NT2/D1 (cell line): Measurements from ENCODE around the gene KCNJ10.

Experiments used
- DNase-seq: peaks from one replicate; pipeline ENCODE4 v3.0.0-alpha.2; 2011; ENCODE audit warnings: low read depth, low spot score
- H3K27me3 ChIP-seq: 2 replicates; pipeline ENCODE4 v1.6.0; 2011; ENCODE audit warnings: mild to moderate bottlenecking; ENCODE audit not compliant: insufficient read length, insufficient read depth
- H3K36me3 ChIP-seq: 2 replicates; pipeline ENCODE4 v1.6.1; 2011; ENCODE audit warnings: mild to moderate bottlenecking, low read length, mixed read lengths; ENCODE audit not compliant: insufficient read depth, insufficient read length
- H3K4me1 ChIP-seq: 2 replicates; pipeline ENCODE4 v1.5.1; 2011; ENCODE audit not compliant: insufficient read depth, insufficient read length
- H3K4me3 ChIP-seq: 2 replicates; pipeline ENCODE4 v1.5.1; 2011; ENCODE audit warnings: low read depth; ENCODE audit not compliant: insufficient read length
- H3K9ac ChIP-seq: 2 replicates; pipeline ENCODE4 v1.6.0; 2011; ENCODE audit warnings: low read depth; ENCODE audit not compliant: insufficient read length
- H3K9me3 ChIP-seq: 2 replicates; pipeline ENCODE4 v1.5.1; 2011; ENCODE audit warnings: mild to moderate bottlenecking, low read length; ENCODE audit not compliant: insufficient read depth
- SUZ12 ChIP-seq: IDR thresholded peaks from 2 replicates; pipeline ENCODE4 v1.6.1; 2011; ENCODE audit not compliant: insufficient read length, insufficient read depth; ENCODE audit errors: extremely low read depth
- YY1 ChIP-seq: IDR thresholded peaks from 2 replicates; pipeline ENCODE4 v1.6.1; 2011; ENCODE audit not compliant: insufficient read length, insufficient read depth
- ZNF274 ChIP-seq: IDR thresholded peaks from 2 replicates; pipeline ENCODE4 v1.6.1; 2011; ENCODE audit warnings: mild to moderate bottlenecking, low read depth, low read length

Gene KCNJ10

DNA sequence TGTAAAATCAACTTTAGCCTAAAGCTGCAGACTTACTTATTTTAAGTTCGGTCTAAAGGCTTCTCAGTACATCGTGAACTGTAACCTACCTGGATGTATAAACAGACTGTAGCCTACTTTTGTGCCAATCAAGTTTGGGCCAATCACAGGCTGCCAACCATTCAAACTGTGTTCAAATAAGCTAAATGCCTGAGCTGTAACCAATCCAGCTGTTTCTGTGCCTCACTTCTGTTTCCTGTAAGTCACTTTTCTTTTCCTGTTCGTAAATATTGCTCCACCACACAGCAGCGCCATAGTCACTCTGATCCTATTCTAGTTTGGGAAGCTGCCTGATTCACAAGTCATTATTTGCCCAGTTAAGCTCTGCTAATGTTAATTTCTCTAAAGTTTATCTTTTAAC, 78.4 kb downstream of the KCNJ10 start:
- no peak for DNase-seq
- TF ChIP-seq SUZ12: no peak
- TF ChIP-seq YY1: no peak
- no peak for TF ChIP-seq ZNF274
- Histone ChIP-seq H3K4me1 (no peaks in the 10 kb centered on the region), H3K9me3 (no peaks in the 10 kb centered on the region), H3K36me3 (no peaks in the 10 kb centered on the region), H3K9ac (no peak overlapping the region), H3K27me3 (no peaks in the 10 kb centered on the region), H3K4me3 (no peak overlapping the region)

DNA sequence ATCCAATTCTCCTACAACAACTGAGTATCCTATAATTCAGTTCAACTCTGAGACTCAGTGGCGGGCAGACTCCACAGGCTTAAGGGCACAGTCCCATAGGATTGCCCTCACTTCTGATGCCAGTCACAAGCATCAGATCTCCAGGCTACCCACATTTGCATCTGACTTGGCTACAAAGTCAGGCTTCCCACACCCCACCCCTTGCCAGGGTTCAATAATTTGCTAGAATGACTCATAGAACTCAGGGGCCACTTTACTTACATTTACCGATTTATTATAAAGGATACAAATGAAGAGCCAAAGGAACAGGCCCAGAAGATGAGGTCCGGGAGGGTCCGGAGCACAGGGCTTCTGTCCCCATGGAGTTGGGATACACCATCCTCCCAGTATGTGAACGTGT, 80.0 kb downstream of the KCNJ10 start:
- no peak for DNase-seq
- Histone ChIP-seq H3K4me1 (no peaks in the 10 kb centered on the region), H3K27me3 (no peaks in the 10 kb centered on the region), H3K36me3 (no peaks in the 10 kb centered on the region), H3K4me3 (no peak overlapping the region), H3K9me3 (no peaks in the 10 kb centered on the region), H3K9ac (no peak overlapping the region)
- TF ChIP-seq YY1 (no peak), SUZ12 (no peak), ZNF274 (no peak)

DNA sequence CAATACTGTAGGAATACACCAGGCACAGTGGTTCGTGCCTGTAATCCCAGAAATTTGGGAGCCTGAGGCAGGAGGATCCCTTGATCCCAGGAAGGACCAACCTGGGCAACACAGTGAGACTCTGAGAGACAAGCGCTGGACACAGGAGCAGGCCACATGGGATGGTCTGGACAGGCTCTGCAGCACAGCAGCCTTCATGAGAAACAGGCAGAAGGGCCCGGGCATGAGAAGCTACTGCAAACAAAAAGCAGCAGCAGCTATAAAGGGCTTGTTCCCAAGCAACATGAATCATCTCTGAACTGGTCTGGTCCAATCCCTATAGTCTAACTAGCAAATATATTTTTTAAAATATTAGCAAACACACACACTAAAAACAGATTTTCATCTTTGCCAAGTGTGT, 80.4 kb downstream of the KCNJ10 start:
- H3K4me3 ChIP-seq: no peak overlapping the region
- no peaks in the 10 kb centered on the region for H3K27me3 ChIP-seq
- H3K36me3 ChIP-seq: no peaks in the 10 kb centered on the region
- DNase-seq: no peak
- no peaks in the 10 kb centered on the region for H3K4me1 ChIP-seq
- H3K9ac ChIP-seq: no peak overlapping the region
- TF ChIP-seq YY1 (no peak), SUZ12 (no peak), ZNF274 (no peak)
- H3K9me3 ChIP-seq: no peaks in the 10 kb centered on the region

DNA sequence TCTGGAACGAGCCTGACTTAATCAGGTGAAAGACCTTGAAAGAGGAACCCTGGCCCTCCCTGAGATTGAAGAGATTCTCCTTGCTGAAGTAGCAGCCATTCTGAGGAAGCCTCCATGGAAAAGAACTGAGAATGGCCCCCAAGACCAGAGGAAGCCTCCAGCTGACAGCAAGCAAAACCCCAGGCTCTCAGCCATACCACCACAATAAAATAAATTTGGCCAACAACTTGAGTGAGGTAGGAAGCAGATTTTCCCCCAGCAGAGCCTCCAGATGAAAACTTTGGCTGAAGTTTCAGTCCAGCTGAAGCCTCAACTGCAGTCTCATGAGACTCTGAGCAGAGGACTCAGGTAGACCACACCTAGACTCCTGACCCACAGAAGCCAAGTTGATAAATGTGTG, 82.0 kb downstream of the KCNJ10 start:
- no peaks in the 10 kb centered on the region for H3K27me3 ChIP-seq
- H3K36me3 ChIP-seq: no peaks in the 10 kb centered on the region
- H3K9ac ChIP-seq: no peak overlapping the region
- no peaks in the 10 kb centered on the region for H3K9me3 ChIP-seq
- TF ChIP-seq ZNF274 (no peak), SUZ12 (no peak), YY1 (no peak)
- DNase-seq: no peak
- H3K4me1 ChIP-seq: no peaks in the 10 kb centered on the region
- H3K4me3 ChIP-seq: no peak overlapping the region

- Histone ChIP-seq H3K9ac (no peak overlapping the region), H3K9me3 (no peaks in the 10 kb centered on the region), H3K4me1 (no peaks in the 10 kb centered on the region), H3K27me3 (no peaks in the 10 kb centered on the region), H3K36me3 (no peaks in the 10 kb centered on the region), H3K4me3 (no peak overlapping the region)
- TF ChIP-seq ZNF274 (no peak), SUZ12 (no peak), YY1 (no peak)
- DNase-seq: no peak
Measured at GRCh38 chr1:159987186-159987585, 82.8 kb downstream of the KCNJ10 start.

DNA sequence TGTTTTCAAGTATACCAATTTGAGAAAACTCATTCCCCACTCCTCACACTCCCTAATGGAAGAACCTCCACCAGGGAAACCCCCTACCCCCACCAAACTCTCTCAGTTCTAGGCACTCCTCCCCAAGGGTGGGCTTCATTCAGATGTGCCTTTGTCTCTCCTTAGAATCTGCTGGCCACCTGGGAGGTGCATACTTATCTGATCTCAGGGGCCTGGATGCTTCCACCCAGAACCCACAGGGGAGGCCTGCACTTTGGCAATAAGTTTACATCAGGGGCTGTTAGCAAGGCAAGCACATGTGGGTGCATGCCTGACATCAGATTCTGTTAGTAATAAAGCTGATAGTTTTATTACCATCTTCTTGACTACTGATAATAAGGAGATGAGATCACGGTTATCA, 83.4 kb downstream of the KCNJ10 start:
- Histone ChIP-seq H3K36me3 (no peaks in the 10 kb centered on the region), H3K9me3 (no peaks in the 10 kb centered on the region), H3K4me1 (no peaks in the 10 kb centered on the region), H3K4me3 (no peak overlapping the region), H3K27me3 (no peaks in the 10 kb centered on the region), H3K9ac (no peak overlapping the region)
- TF ChIP-seq SUZ12 (no peak), ZNF274 (no peak), YY1 (no peak)
- DNase-seq: no peak

DNA sequence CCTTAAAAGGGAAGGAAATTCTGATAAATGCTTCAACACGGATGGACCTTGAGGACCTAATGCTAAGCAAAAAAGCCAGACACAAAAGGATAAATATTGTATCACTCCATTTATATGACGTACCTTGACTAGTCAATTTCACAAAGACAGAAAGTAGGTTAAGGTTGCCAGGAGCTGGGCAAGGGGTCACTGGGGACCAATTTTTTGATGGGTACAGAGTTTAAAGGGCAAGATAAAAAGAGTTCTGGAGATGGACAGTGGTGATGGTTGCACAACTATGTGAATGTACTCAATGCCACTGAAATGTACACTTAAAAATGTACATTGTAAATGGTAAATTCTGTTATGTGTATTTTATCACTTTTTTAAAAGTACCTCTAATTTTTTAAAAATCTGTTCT, 83.9 kb downstream of the KCNJ10 start:
- Histone ChIP-seq H3K9me3 (no peaks in the 10 kb centered on the region), H3K36me3 (no peaks in the 10 kb centered on the region), H3K9ac (no peak overlapping the region), H3K27me3 (no peaks in the 10 kb centered on the region), H3K4me1 (no peaks in the 10 kb centered on the region), H3K4me3 (no peak overlapping the region)
- DNase-seq: no peak
- TF ChIP-seq SUZ12 (no peak), YY1 (no peak), ZNF274 (no peak)

DNA sequence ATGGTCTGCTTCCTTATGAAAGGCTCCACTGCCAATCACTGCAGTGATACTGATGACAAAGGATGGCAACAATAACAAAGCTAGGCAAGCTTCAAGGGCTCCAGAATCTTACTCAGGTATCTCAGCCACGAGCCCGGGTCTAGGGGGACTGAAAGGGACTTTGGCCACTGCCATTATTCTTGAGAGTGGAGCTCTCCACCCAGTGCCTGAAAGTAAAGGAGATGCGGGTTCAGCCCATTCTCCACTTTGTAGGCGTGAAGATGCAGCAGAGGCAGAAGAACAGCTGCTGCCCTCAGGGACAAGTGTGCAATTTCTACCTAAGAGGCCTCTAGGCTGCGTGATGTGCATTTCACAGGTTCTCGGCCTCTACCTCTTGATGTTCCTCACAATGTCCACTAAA, 84.5 kb downstream of the KCNJ10 start:
- Histone ChIP-seq H3K27me3 (no peaks in the 10 kb centered on the region), H3K4me1 (no peaks in the 10 kb centered on the region), H3K36me3 (no peaks in the 10 kb centered on the region), H3K9me3 (no peaks in the 10 kb centered on the region), H3K9ac (no peak overlapping the region), H3K4me3 (no peak overlapping the region)
- DNase-seq: no peak
- no peak for TF ChIP-seq SUZ12
- no peak for TF ChIP-seq YY1
- TF ChIP-seq ZNF274: no peak
